GM10266 (cell line): ENCODE results near the gene GALNTL6.

ENCODE experiments used
- DNase-seq: peaks from one replicate; pipeline ENCODE4 v3.0.0; 2012; ENCODE audit errors: extremely low spot score
- CTCF ChIP-seq: IDR thresholded peaks from 2 replicates; pipeline ENCODE4 v1.5.1; 2012; ENCODE audit warnings: mild to moderate bottlenecking, low read depth; ENCODE audit not compliant: control insufficient read depth, insufficient read depth; ENCODE audit errors: missing control alignments

The GALNTL6 gene

GRCh38 chr4:172979332-172979731, 1166.1 kb downstream of the GALNTL6 start:
- DNase-seq: no peak
- TF ChIP-seq CTCF: no peak

GRCh38 chr4:172980219-172980618, 1167.0 kb downstream of the GALNTL6 start:
- no peak for DNase-seq
- TF ChIP-seq CTCF: no peak

- no peak for DNase-seq
These were observed 1169.0 kb downstream of the GALNTL6 start for GRCh38 chr4:172982151-172982590.

GRCh38 chr4:172983014-172983413, 1169.8 kb downstream of the GALNTL6 start:
- no peak for DNase-seq
- no peak for TF ChIP-seq CTCF

More at GRCh38 chr4:172982151-172982590, 1169.0 kb downstream of the GALNTL6 start:
- no peak for TF ChIP-seq CTCF

GRCh38 chr4:172983631-172984030, 1170.4 kb downstream of the GALNTL6 start:
- no peak for DNase-seq
- TF ChIP-seq CTCF: no peak

- DNase-seq: no peak
- no peak for TF ChIP-seq CTCF
These were observed 1172.3 kb downstream of the GALNTL6 start for GRCh38 chr4:172985552-172985951.

GRCh38 chr4:172986114-172986513, 1172.9 kb downstream of the GALNTL6 start:
- TF ChIP-seq CTCF: no peak
- DNase-seq: no peak
